Measurements from ENCODE around the gene MT1A.

DNA sequence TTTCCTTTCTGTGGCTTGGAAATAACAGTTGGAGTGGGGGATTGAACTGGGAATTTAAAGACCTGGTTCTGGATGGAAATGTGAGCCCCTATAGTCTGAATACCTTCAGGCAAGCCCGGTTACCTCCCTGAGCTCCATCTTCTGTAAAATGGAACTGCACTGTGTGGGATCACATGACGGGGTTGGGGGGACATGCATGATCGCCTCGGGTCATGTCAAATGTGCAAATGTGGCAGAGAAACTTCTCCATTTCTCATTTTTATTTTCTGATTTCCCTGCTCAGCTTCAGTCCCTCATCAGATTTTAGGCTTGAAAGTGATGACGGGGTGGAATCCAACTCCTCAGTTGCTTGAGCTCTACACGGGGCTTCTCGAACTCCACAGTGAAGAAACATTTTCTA, 14.8 kb downstream of the MT1A start:
- TF ChIP-seq SP1 (CRISPR knock-in tag; conservative IDR thresholded peaks at IDR 0.05) (no peak), CTCF (IDR thresholded peaks at IDR 0.05) (no peak)
- TF ChIP-seq, protein P1, sequence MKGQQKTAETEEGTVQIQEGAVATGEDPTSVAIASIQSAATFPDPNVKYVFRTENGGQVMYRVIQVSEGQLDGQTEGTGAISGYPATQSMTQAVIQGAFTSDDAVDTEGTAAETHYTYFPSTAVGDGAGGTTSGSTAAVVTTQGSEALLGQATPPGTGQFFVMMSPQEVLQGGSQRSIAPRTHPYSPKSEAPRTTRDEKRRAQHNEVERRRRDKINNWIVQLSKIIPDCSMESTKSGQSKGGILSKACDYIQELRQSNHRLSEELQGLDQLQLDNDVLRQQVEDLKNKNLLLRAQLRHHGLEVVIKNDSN (CRISPR knock-in tag; IDR thresholded peaks at IDR 0.05): no peak
